Breast epithelium (tissue), 4 donors: ENCODE measurements around the gene EIF2S1. TPM values are rescaled to one million over a fixed set of nuclear protein-coding genes. Genes with fewer than 3 reads are reported as not detected.
"Not testable (repeated sequence)": the region's sequence is repeated elsewhere in the genome, so short reads cannot be mapped to it uniquely, and the experiment has no call there.

Experiments used
- DNase-seq, 2 donors: peaks; one replicate each; pipeline ENCODE4 v3.0.0-alpha.2; 2019; ENCODE audit warnings: low spot score in 2 of 2
- H3K27ac ChIP-seq, 2 donors: fragments of 200-600 bp; sonication (generic) in 1 of 2; one replicate each; pipeline ENCODE4 v1.5.1; 2016 to 2019; ENCODE audit warnings: mild to moderate bottlenecking in 1 of 2
- H3K27me3 ChIP-seq, 2 donors: fragments of 200-600 bp; sonication (generic) in 1 of 2; one replicate each; pipeline versions ENCODE4 v1.5.1 to v1.6.0; 2017 to 2019; ENCODE audit warnings: control low read depth in 1 of 2, mild to moderate bottlenecking in 1 of 2
- H3K36me3 ChIP-seq: fragments of 200-600 bp; one replicate; pipeline ENCODE4 v1.5.1; 2019
- H3K4me1 ChIP-seq, 2 donors: fragments of 200-600 bp; sonication (generic); one replicate each; pipeline ENCODE4 v1.5.1; 2016 to 2019; ENCODE audit warnings: control low read depth in 1 of 2
- H3K4me3 ChIP-seq, 3 donors: fragments of 200-600 bp; sonication (generic); 1 replicate in 2 of 3; 2 replicates in 1 of 3; pipeline ENCODE4 v1.5.1; 2016 to 2019; ENCODE audit warnings: mild to moderate bottlenecking in 3 of 3, moderate library complexity in 2 of 3
- H3K9me3 ChIP-seq, 2 donors: fragments of 200-600 bp; sonication (generic) in 1 of 2; one replicate each; pipeline ENCODE4 v1.5.1; 2016 to 2019; ENCODE audit warnings: control low read depth in 1 of 2
- CTCF ChIP-seq, 3 donors: fragments of 450-650 bp; IDR thresholded peaks; one replicate each; pipeline ENCODE4 v1.5.1; 2016 to 2017; ENCODE audit warnings: antibody characterized with exemption in 3 of 3, mild to moderate bottlenecking in 3 of 3, moderate library complexity in 3 of 3
- POLR2A ChIP-seq: fragments of 450-650 bp; IDR thresholded peaks from one replicate; pipeline ENCODE4 v1.6.1; 2016; ENCODE audit warnings: antibody characterized with exemption, mild to moderate bottlenecking, moderate library complexity
- POLR2AphosphoS5 ChIP-seq, 3 donors: sonication (generic); formaldehyde crosslinking; IDR thresholded peaks; one replicate each; pipeline ENCODE4 v1.6.1; 2017; ENCODE audit warnings: antibody characterized with exemption in 3 of 3
- intact Hi-C: fragments of 100-400 bp; cut with DNase I; formaldehyde crosslinking; loops from one replicate; pipeline ENCODE4 v1.15.1; 2023; ENCODE audit warnings: low total_unique reads
- total RNA-seq, 3 donors: library from RNA; depleted of rRNA; stranded (reverse); fragments of >200 nt; gene quantifications; one replicate each; pipeline ENCODE4 v1.1.0, GENCODE V29; 2016

The EIF2S1 gene
- total RNA-seq: 100 to 1,000 TPM in 1 of 3 donors, 10 to 100 TPM in 2; 63.9 to 107 (median 89.4) TPM

GRCh38 chr14:67359775-67360469 lies at the start of gene EIF2S1, which contains the start of gene ATP6V1D:
Gene EIF2S1 (plus strand): TSS chr14:67360328. CDS start chr14:67364768, 4,440 bp downstream.
Gene ATP6V1D (minus strand): TSS chr14:67359804. CDS start chr14:67359698, 106 bp downstream.
- H3K9me3 ChIP-seq: no peaks in the 10 kb centered on the region
- H3K4me3 ChIP-seq: peak within 1 kb of the TSS; percentile 65 to 82 (median 80)
- peaks cover 3 to 12% of the 10 kb centered on the region in 2 donors for H3K4me1 ChIP-seq
- peak within 1 kb of the TSS; percentile 90 to 96 for H3K27ac ChIP-seq
- no peaks in the 10 kb centered on the region for H3K36me3 ChIP-seq
- H3K27me3 ChIP-seq: no peaks in the 10 kb centered on the region
- DNase-seq: peak; percentile 99
- intact Hi-C loops: no loop called here
- peak; percentile 83 to 99 (median 98) for TF ChIP-seq CTCF (IDR thresholded peaks at IDR 0.05)
- peak; percentile 79 for TF ChIP-seq POLR2A
- TF ChIP-seq POLR2AphosphoS5 (IDR thresholded peaks at IDR 0.05): peak; percentile 85 to 87 (median 87)

GRCh38 chr14:67311868-67312267 lies 48.3 kb upstream of the EIF2S1 start:
- H3K4me3 ChIP-seq: no peak overlapping the region
- DNase-seq: no peak
- TF ChIP-seq CTCF (IDR thresholded peaks at IDR 0.05): no peak
- TF ChIP-seq POLR2AphosphoS5 (IDR thresholded peaks at IDR 0.05): no peak
- TF ChIP-seq POLR2A: no peak

GRCh38 chr14:67313153-67313552 lies 47.0 kb upstream of the EIF2S1 start:
- H3K4me3 ChIP-seq: no peak overlapping the region
- intact Hi-C loops: no loop called here
- H3K9me3 ChIP-seq: no peaks in the 10 kb centered on the region
- no peaks in the 10 kb centered on the region for H3K4me1 ChIP-seq
- no peaks in the 10 kb centered on the region for H3K27me3 ChIP-seq
- no peaks in the 10 kb centered on the region for H3K36me3 ChIP-seq
- no peak for TF ChIP-seq CTCF (IDR thresholded peaks at IDR 0.05)
- no peak for TF ChIP-seq POLR2AphosphoS5 (IDR thresholded peaks at IDR 0.05)
- TF ChIP-seq POLR2A: no peak
- H3K27ac ChIP-seq: no peak overlapping the region
- DNase-seq: no peak

More at GRCh38 chr14:67311868-67312267, 48.3 kb upstream of the EIF2S1 start:
- intact Hi-C loops: no loop called here
- H3K27me3 ChIP-seq: no peaks in the 10 kb centered on the region
- no peaks in the 10 kb centered on the region for H3K36me3 ChIP-seq
- H3K4me1 ChIP-seq: no peaks in the 10 kb centered on the region
- no peak overlapping the region for H3K27ac ChIP-seq
- H3K9me3 ChIP-seq: no peaks in the 10 kb centered on the region

- Histone ChIP-seq H3K27ac (no peak overlapping the region), H3K9me3 (no peaks in the 10 kb centered on the region), H3K4me1 (no peaks in the 10 kb centered on the region), H3K4me3 (no peak overlapping the region), H3K27me3 (no peaks in the 10 kb centered on the region), H3K36me3 (no peaks in the 10 kb centered on the region)
- no peak for TF ChIP-seq POLR2AphosphoS5 (IDR thresholded peaks at IDR 0.05)
- no peak for TF ChIP-seq POLR2A
- no peak for TF ChIP-seq CTCF (IDR thresholded peaks at IDR 0.05)
- intact Hi-C loops: no loop called here
- DNase-seq: no peak
Measured at GRCh38 chr14:67317822-67318221, 42.3 kb upstream of the EIF2S1 start.

GRCh38 chr14:67319142-67319541 lies 41.0 kb upstream of the EIF2S1 start:
- no peak for TF ChIP-seq POLR2AphosphoS5 (IDR thresholded peaks at IDR 0.05)
- Histone ChIP-seq H3K4me3 (no peak overlapping the region), H3K27ac (no peak overlapping the region), H3K9me3 (no peaks in the 10 kb centered on the region), H3K36me3 (no peaks in the 10 kb centered on the region), H3K27me3 (no peaks in the 10 kb centered on the region), H3K4me1 (no peaks in the 10 kb centered on the region)
- intact Hi-C loops: no loop called here
- no peak for DNase-seq

GRCh38 chr14:67329666-67330065 lies 30.5 kb upstream of the EIF2S1 start:
- H3K27ac ChIP-seq, H3K4me3 ChIP-seq, DNase-seq, H3K27me3 ChIP-seq, H3K4me1 ChIP-seq, H3K9me3 ChIP-seq, intact Hi-C loops, H3K36me3 ChIP-seq: not testable (repeated sequence)
